HUES48 (cell line): ENCODE data around the gene F2.

Experiments
- H3K27ac ChIP-seq: one replicate; pipeline ENCODE4 v1.7.0; 2013; ENCODE audit warnings: low read depth, low read length, inconsistent platforms
- H3K27me3 ChIP-seq: 2 replicates; pipeline ENCODE4 v1.6.1; 2013; ENCODE audit warnings: mild to moderate bottlenecking, low read length; ENCODE audit not compliant: control insufficient read depth, insufficient read depth
- H3K36me3 ChIP-seq: 2 replicates; pipeline ENCODE4 v1.6.1; 2013; ENCODE audit warnings: low read length; ENCODE audit not compliant: control insufficient read depth, insufficient read depth
- H3K4me1 ChIP-seq: 2 replicates; pipeline ENCODE4 v1.6.1; 2013; ENCODE audit warnings: mild to moderate bottlenecking, low read length; ENCODE audit not compliant: control insufficient read depth, insufficient read depth
- H3K4me3 ChIP-seq: 2 replicates; pipeline ENCODE4 v1.5.1; 2013; ENCODE audit warnings: mild to moderate bottlenecking, low read depth, low read length
- H3K9ac ChIP-seq: 2 replicates; pipeline ENCODE4 v1.6.1; 2013; ENCODE audit warnings: mild to moderate bottlenecking, low read depth, low read length, moderate library complexity
- H3K9me3 ChIP-seq: 2 replicates; pipeline ENCODE4 v1.6.1; 2013; ENCODE audit warnings: low read length; ENCODE audit not compliant: control insufficient read depth, insufficient read depth

Gene F2

GRCh38 chr11:46677169-46677568 lies 41.8 kb upstream of the F2 start:
- peaks cover 48% of the 10 kb centered on the region for H3K36me3 ChIP-seq
- H3K27me3 ChIP-seq = no peaks in the 10 kb centered on the region
- H3K27ac ChIP-seq = no peak overlapping the region
- no peak overlapping the region for H3K4me3 ChIP-seq
- H3K9me3 ChIP-seq = no peaks in the 10 kb centered on the region
- H3K9ac ChIP-seq = no peak overlapping the region
- H3K4me1 ChIP-seq = peaks cover 20% of the 10 kb centered on the region

GRCh38 chr11:46677991-46678740 lies 40.8 kb upstream of the F2 start:
- Histone ChIP-seq H3K9ac (no peak overlapping the region), H3K27ac (no peak overlapping the region), H3K9me3 (no peaks in the 10 kb centered on the region), H3K36me3 (peaks cover 38% of the 10 kb centered on the region), H3K4me3 (no peak overlapping the region), H3K4me1 (peaks cover 20% of the 10 kb centered on the region), H3K27me3 (no peaks in the 10 kb centered on the region)

DNA sequence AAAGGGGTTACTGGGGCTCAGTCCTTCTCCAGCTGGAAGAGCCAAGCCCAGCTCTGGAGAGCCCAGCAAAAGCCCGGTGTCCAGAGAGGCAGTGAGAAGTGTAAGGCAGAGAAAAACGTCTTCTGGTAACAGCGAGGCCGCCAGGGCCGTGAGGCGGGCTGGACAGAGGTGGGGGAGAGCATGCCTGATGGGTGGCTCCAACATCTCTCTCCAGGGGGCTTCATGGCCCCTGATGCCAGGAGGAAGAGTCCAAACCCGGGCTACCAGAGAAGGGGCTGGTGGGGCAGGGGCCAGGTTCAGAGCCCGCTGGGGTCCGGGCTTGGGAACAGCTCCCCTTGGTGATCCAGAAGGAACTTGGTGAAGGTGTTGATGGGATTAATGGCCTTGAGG lies 40.3 kb upstream of the F2 start:
- no peak overlapping the region for H3K27ac ChIP-seq
- no peaks in the 10 kb centered on the region for H3K27me3 ChIP-seq
- no peaks in the 10 kb centered on the region for H3K9me3 ChIP-seq
- no peak overlapping the region for H3K4me3 ChIP-seq
- peaks cover 32% of the 10 kb centered on the region for H3K36me3 ChIP-seq
- H3K4me1 ChIP-seq = peaks cover 19% of the 10 kb centered on the region
- H3K9ac ChIP-seq = no peak overlapping the region

- no peaks in the 10 kb centered on the region for H3K9me3 ChIP-seq
- H3K36me3 ChIP-seq = peaks cover 30% of the 10 kb centered on the region
- H3K4me3 ChIP-seq = no peak overlapping the region
- H3K27ac ChIP-seq = no peak overlapping the region
- no peaks in the 10 kb centered on the region for H3K27me3 ChIP-seq
- peaks cover 12% of the 10 kb centered on the region for H3K4me1 ChIP-seq
- H3K9ac ChIP-seq = no peak overlapping the region
Observed at GRCh38 chr11:46679241-46680163, 39.5 kb upstream of the F2 start.

DNA sequence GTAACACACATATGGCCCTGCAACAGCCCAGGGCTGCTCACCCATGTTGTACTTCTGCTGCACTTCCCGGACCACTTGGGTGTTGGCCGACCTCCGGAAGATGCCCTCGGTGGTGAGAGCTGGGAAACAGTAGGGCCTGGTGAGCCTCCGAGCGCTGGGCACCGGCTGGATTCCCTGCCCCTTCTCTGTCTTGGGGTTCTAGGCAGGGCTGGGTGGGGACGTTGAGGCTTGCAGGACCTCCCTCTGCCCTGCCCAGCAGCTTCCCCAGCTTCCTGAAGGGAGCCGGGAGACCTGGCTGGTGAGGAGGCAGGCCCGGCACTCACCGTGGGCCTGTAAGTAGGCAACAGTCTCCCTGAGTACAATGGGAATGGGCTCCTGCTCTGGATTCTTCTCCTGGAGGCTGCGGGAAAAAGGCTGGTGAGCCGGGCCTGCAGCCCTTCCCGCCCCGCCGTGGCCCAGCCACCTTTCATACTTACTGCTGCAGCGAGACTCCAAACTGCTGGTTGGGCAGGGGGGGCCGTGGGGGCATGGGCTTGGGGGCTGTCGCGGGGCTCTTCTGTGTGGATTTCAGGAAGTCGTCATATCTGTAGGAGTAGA lies 38.8 kb upstream of the F2 start:
- Histone ChIP-seq H3K9ac (no peak overlapping the region), H3K4me1 (peaks cover 6% of the 10 kb centered on the region), H3K27ac (no peak overlapping the region), H3K36me3 (peaks cover 30% of the 10 kb centered on the region), H3K4me3 (no peak overlapping the region), H3K9me3 (no peaks in the 10 kb centered on the region), H3K27me3 (no peaks in the 10 kb centered on the region)

DNA sequence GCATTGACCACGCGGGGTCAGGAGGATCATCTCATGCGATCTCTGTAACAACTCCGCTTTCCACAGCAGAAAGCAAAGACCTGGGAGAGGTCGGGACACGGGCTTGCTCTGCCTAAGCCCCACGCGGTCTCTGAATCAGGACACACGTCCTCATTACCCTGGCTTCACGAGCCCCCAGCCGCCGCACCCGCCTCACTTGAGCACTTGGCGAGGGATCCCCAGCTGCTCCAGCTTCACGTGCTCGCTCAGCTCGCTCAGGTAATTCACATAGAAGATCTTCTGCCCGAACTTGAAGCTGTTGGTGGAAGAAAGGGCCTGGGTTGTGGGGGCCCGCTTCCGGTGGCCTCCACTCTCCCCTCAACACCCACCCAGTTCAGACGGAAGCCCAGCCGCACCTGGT lies 38.2 kb upstream of the F2 start:
- peaks cover under 1% of the 10 kb centered on the region; the same call in 1 of the 2 replicates for H3K4me1 ChIP-seq
- no peak overlapping the region for H3K27ac ChIP-seq
- H3K27me3 ChIP-seq = no peaks in the 10 kb centered on the region
- H3K4me3 ChIP-seq = no peak overlapping the region
- no peak overlapping the region for H3K9ac ChIP-seq
- no peaks in the 10 kb centered on the region for H3K9me3 ChIP-seq
- peaks cover 30% of the 10 kb centered on the region for H3K36me3 ChIP-seq

DNA sequence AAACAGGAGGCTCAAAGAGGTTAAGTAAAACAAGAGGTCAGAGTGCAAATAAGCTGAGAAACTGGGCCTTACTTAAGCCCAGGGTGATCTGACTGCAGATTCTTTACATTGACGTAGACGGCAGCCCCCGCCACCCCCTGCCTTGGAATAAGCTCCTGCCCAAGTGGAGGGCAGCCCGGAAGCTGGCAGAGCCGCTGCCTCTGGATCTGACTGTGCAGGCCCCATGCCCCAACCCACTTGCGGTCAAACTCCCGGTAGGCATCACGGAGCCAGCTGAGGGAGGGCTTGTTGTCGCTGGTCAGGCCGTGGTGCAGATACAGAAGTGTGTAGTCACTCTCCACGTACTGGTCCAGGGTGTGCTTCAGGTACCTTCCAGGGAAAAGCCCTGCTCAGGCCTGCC lies 37.2 kb upstream of the F2 start:
- peaks cover 30% of the 10 kb centered on the region for H3K36me3 ChIP-seq

GRCh38 chr11:46682773-46683752 lies 36.0 kb upstream of the F2 start:
- Histone ChIP-seq H3K36me3 (peaks cover 36% of the 10 kb centered on the region), H3K4me1 (no peaks in the 10 kb centered on the region), H3K9ac (no peak overlapping the region), H3K27me3 (no peaks in the 10 kb centered on the region), H3K4me3 (no peak overlapping the region), H3K9me3 (no peaks in the 10 kb centered on the region), H3K27ac (no peak overlapping the region)

More for the DNA sequence above, 37.2 kb upstream of the F2 start:
- Histone ChIP-seq H3K9ac (no peak overlapping the region), H3K4me1 (no peaks in the 10 kb centered on the region), H3K27me3 (no peaks in the 10 kb centered on the region), H3K9me3 (no peaks in the 10 kb centered on the region), H3K27ac (no peak overlapping the region), H3K4me3 (no peak overlapping the region)

DNA sequence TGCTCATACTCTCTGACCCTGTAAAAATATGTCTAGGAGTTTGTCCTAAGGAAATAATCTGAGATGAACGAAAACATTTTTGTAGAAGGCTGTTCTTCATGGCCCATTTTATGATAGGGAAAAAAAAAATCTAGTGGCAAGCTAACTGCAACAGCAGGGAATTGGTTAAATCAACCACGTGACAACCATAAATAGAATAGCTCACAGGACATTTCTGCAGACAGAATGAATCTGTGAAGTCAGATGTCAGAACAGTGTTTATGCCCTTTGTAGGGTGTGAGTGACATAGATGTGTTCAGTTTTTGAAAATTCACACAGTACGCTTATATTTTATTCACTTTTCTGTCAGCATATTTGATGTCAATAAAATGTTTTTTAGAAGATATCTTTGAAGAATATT lies 34.6 kb upstream of the F2 start:
- Histone ChIP-seq H3K4me3 (no peak overlapping the region), H3K27ac (no peak overlapping the region), H3K36me3 (peaks cover 25% of the 10 kb centered on the region), H3K9me3 (no peaks in the 10 kb centered on the region), H3K9ac (no peak overlapping the region), H3K4me1 (no peaks in the 10 kb centered on the region), H3K27me3 (no peaks in the 10 kb centered on the region)
